Activated CD8-positive, alpha-beta T cell treated with anti-CD3 and anti-CD28 coated beads for 36 hours (primary cell): Measurements from ENCODE around the gene GRAMD1A. TPM values are rescaled to one million over a fixed set of nuclear protein-coding genes. Genes with fewer than 3 reads are reported as not detected.

Source experiments
- ATAC-seq: fragments of 200-7000 bp; cut with Tn5 transposase; one replicate; pipeline ENCODE4 v1.10.0; 2021; ENCODE audit warnings: mild to moderate bottlenecking, moderate library complexity
- CTCF ChIA-PET: fragments of 350-600 bp; sonication (Branson Sonifier 250); formaldehyde crosslinking; loops from one replicate; lab custom pipeline; 2021; ENCODE audit warnings: antibody characterized with exemption; lab: Charles Lee
- POLR2A ChIA-PET: fragments of 350-600 bp; sonication (Branson Sonifier 250); formaldehyde crosslinking; loops from one replicate; lab custom pipeline; 2021; ENCODE audit warnings: antibody characterized with exemption; lab: Charles Lee
- DNase-seq: peaks from one replicate; pipeline ENCODE4 v3.0.0-alpha.2; 2020
- H3K27ac Mint-ChIP-seq: one replicate; pipeline ENCODE4 v1.8.0; 2021; ENCODE audit warnings: mild to moderate bottlenecking, mixed read lengths
- H3K27me3 Mint-ChIP-seq: one replicate; pipeline ENCODE4 v1.8.0; 2021; ENCODE audit warnings: mixed read lengths
- H3K36me3 Mint-ChIP-seq: one replicate; pipeline ENCODE4 v1.8.0; 2021; ENCODE audit warnings: low read depth, mixed read lengths
- H3K4me1 Mint-ChIP-seq: one replicate; pipeline ENCODE4 v1.8.0; 2021; ENCODE audit warnings: low read depth, mixed read lengths
- H3K4me3 Mint-ChIP-seq: one replicate; pipeline ENCODE4 v1.8.0; 2021; ENCODE audit warnings: mild to moderate bottlenecking, moderate library complexity, mixed read lengths
- H3K9me3 Mint-ChIP-seq: one replicate; pipeline ENCODE4 v1.8.0; 2021; ENCODE audit warnings: mixed read lengths
- intact Hi-C: fragments of 100-400 bp; cut with micrococcal nuclease; formaldehyde crosslinking; loops from one replicate; pipeline ENCODE4 v1.10.0; 2022
- total RNA-seq, 2 experiments: library from RNA; stranded (reverse); gene quantifications; one replicate each; pipeline ENCODE4 v1.2.3, GENCODE V29; 2021
- TF ChIP-seq, protein P1 (sequence below): fragments of 200-600 bp; IDR thresholded peaks from one replicate; pipeline ENCODE4 v1.8.0; 2022; ENCODE audit warnings: antibody characterized with exemption, mild to moderate bottlenecking

GRAMD1A gene
- total RNA-seq, 2 experiments from 2014 or later, result 128 to 134 TPM

DNA sequence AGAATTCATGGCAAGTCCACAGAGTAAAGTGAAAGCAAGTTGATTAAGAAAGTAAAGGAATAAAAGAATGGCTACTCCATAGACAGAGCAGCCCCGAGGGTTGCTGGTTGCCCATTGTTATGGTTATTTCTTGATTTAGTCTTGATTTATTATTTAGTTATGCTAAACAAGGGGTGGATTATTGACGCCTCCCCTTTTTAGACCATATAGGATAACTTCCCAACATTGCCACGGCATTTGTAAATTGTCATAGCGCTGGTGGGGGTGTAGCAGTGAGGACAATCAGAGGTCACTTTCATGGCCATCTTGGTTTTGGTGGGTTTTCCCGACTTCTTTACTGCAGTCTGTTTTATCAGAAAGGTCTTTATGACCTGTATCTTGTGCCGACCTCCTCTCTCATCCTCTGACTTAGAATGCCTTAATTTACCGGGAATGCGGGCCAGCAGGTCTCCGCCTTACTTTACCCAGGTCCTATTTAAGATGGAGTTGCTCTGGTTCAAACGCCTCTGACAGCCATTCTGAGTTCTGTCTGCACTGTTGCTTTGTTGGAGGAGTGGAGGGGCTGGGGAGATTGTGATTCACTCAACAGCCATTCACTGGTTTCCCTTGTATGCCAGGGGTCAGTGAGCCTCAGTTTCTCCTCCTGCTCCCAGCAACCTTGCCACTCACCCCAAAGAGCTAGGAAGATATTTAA lies 69.0 kb downstream of the GRAMD1A start:
- no peaks in the 10 kb centered on the region for H3K27me3 Mint-ChIP-seq
- DNase-seq (no peak), ATAC-seq (no peak)
- ChIA-PET POLR2A (no interaction called here), CTCF (interaction anchor here (1.2 to 2.6 kb wide), 7 partner anchors 13 to 72 kb away, joined by 3 to 10 read pairs (median 4); partner anchors contain the start of gene LGI4)
- H3K27ac Mint-ChIP-seq, result no peak overlapping the region
- TF ChIP-seq, protein P1, sequence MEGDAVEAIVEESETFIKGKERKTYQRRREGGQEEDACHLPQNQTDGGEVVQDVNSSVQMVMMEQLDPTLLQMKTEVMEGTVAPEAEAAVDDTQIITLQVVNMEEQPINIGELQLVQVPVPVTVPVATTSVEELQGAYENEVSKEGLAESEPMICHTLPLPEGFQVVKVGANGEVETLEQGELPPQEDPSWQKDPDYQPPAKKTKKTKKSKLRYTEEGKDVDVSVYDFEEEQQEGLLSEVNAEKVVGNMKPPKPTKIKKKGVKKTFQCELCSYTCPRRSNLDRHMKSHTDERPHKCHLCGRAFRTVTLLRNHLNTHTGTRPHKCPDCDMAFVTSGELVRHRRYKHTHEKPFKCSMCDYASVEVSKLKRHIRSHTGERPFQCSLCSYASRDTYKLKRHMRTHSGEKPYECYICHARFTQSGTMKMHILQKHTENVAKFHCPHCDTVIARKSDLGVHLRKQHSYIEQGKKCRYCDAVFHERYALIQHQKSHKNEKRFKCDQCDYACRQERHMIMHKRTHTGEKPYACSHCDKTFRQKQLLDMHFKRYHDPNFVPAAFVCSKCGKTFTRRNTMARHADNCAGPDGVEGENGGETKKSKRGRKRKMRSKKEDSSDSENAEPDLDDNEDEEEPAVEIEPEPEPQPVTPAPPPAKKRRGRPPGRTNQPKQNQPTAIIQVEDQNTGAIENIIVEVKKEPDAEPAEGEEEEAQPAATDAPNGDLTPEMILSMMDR, result no peak
- peaks cover 6% of the 10 kb centered on the region for H3K9me3 Mint-ChIP-seq
- H3K36me3 Mint-ChIP-seq, result no peaks in the 10 kb centered on the region
- peaks cover 12% of the 10 kb centered on the region for H3K4me1 Mint-ChIP-seq
- H3K4me3 Mint-ChIP-seq, result no peak overlapping the region
- intact Hi-C loops, result no loop called here

DNA sequence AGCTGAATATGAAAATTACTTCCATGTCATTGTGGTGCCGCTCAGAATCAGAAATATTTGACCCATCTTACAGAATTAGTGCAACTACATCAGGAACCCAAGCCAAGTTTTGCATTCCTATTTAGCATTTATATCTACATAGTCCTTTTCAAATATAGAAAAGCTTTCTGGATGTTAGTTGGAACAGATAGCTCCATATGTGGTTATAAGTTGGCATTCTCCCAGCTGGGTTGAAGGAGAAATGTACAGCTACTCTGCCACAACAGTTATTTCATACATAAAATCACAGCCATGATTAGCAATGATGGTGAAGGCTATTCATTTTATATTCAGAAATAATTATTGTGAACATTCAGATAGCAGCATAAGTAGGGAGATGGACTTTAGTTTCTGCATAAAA lies 69.6 kb downstream of the GRAMD1A start:
- TF ChIP-seq, protein P1, result no peak
- H3K4me3 Mint-ChIP-seq, result no peak overlapping the region
- no peak overlapping the region for H3K27ac Mint-ChIP-seq
- DNase-seq, result no peak
- POLR2A ChIA-PET, result no interaction called here
- peaks cover 9% of the 10 kb centered on the region for H3K4me1 Mint-ChIP-seq
- ATAC-seq, result no peak
- no peaks in the 10 kb centered on the region for H3K36me3 Mint-ChIP-seq
- peaks cover 6% of the 10 kb centered on the region for H3K9me3 Mint-ChIP-seq
- CTCF ChIA-PET, result interaction anchor here (0.6 to 3.4 kb wide), 10 partner anchors 12 to 133 kb away, joined by 3 to 16 read pairs (median 4); partner anchors contain the start of gene LGI4
- intact Hi-C loops, result no loop called here
- H3K27me3 Mint-ChIP-seq, result no peaks in the 10 kb centered on the region

DNA sequence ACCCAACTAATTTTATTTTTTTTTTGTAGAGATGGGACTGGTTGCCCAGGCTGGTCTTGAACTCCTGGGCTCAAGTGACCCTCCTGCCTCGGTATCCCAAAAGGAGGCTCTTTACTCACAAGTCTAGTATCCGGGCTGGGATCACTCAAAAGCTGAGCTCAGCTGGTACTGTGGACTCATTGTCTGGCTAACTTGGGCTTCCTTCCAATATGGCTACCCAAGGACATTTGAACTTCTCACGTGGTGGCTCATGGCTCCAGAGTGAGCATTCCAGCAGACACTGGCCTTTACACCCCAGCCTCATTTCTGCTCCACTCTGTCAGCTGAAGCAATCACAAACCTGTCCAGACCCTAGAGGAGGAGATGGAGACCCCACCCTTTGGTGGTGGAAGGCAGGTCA lies 70.3 kb downstream of the GRAMD1A start:
- intact Hi-C loops, result no loop called here
- ATAC-seq, result no peak
- Mint-ChIP-seq H3K9me3 (peaks cover 6% of the 10 kb centered on the region), H3K27me3 (no peaks in the 10 kb centered on the region), H3K4me1 (peaks cover 9% of the 10 kb centered on the region), H3K27ac (no peak overlapping the region), H3K36me3 (no peaks in the 10 kb centered on the region), H3K4me3 (no peak overlapping the region)
- ChIA-PET POLR2A (no interaction called here), CTCF (interaction anchor here (0.6 to 3.4 kb wide), 11 partner anchors 11 to 134 kb away, joined by 3 to 16 read pairs (median 4); partner anchors contain the start of gene LGI4)
- TF ChIP-seq, protein P1, result no peak
- no peak for DNase-seq

DNA sequence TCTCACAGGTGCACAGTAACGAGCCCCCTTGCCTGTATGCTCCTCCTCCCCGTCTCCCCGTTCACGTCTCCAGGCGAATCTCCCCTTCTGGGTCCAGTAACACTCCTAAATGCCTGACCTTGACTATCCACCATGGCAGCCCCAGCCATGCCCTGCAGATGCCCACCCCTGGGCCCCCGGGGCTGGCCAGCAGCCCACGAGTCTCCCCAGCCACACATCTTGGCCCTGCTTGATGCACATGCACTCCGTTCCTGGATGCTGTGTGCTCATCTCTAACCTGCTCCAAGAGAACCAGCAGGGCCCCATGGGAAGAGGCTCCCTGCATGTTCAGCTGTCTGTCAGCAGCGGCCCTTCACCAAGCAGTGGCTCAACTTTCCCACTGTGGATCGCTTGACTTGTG lies 73.4 kb downstream of the GRAMD1A start:
- ATAC-seq (no peak), DNase-seq (no peak)
- Mint-ChIP-seq H3K27ac (no peak overlapping the region), H3K36me3 (no peaks in the 10 kb centered on the region), H3K27me3 (no peaks in the 10 kb centered on the region), H3K9me3 (peaks cover 4% of the 10 kb centered on the region), H3K4me1 (no peaks in the 10 kb centered on the region), H3K4me3 (no peak overlapping the region)
- POLR2A ChIA-PET, result no interaction called here
- CTCF ChIA-PET, result no interaction called here
- intact Hi-C loops, result no loop called here
- TF ChIP-seq, protein P1, result no peak

DNA sequence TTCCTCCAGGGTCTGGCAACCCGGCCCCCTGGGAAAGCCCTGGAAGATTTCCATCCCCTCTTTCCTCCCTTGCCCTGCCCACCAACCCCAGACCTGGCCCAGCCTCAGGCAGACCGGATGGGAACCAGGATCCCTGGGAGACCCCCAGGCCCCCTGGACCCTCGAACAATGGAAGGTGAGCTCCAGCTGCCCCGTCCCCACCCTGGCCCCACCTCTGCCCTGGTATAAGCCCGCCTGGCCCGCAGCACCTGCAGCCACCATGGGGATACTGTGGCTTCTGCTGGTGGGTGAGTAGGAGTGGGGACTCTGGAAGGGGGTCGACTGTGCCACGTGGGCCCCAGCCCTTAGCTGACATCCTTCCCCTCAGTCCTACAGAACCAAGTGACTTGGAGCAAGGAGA lies 73.8 kb downstream of the GRAMD1A start:
- H3K4me1 Mint-ChIP-seq, result no peaks in the 10 kb centered on the region
- H3K36me3 Mint-ChIP-seq, result no peaks in the 10 kb centered on the region
- H3K9me3 Mint-ChIP-seq, result peaks cover 4% of the 10 kb centered on the region
- no peak overlapping the region for H3K27ac Mint-ChIP-seq
- DNase-seq (no peak), ATAC-seq (no peak)
- no peak overlapping the region for H3K4me3 Mint-ChIP-seq
- ChIA-PET CTCF (interaction anchor here (1.2 kb wide), 1 partner anchor 30 kb away, joined by 3 read pairs; no protein-coding TSS in a partner anchor), POLR2A (no interaction called here)
- H3K27me3 Mint-ChIP-seq, result no peaks in the 10 kb centered on the region
- TF ChIP-seq, protein P1, result no peak
- intact Hi-C loops, result no loop called here
